SK-N-MC (cell line): ENCODE results near the gene DSCAM.

Experiments
- DNase-seq: peaks from one replicate; pipeline ENCODE4 v3.0.0-alpha.2; 2011; ENCODE audit warnings: low read depth, low spot score
- H3K27ac ChIP-seq: fragments of 200-600 bp; sonication (generic); 2 replicates; pipeline ENCODE4 v1.5.1; 2016; ENCODE audit warnings: mixed run types
- H3K36me3 ChIP-seq: fragments of 200-600 bp; sonication (generic); 2 replicates; pipeline ENCODE4 v1.6.1; 2017; ENCODE audit warnings: antibody characterized with exemption, low read length, mixed read lengths; ENCODE audit not compliant: insufficient read depth
- H3K4me3 ChIP-seq: fragments of 200-600 bp; sonication (generic); 2 replicates; pipeline ENCODE4 v1.5.1; 2016
- H3K9ac ChIP-seq: fragments of 200-600 bp; sonication (generic); 2 replicates; pipeline ENCODE4 v1.8.0; 2017; ENCODE audit warnings: mixed run types, mixed read lengths; ENCODE audit not compliant: insufficient read length
- H3K9me3 ChIP-seq: fragments of 200-600 bp; sonication (generic); 2 replicates; pipeline ENCODE4 v1.6.1; 2017; ENCODE audit warnings: low read depth, mild to moderate bottlenecking, antibody characterized with exemption, low read length, moderate library complexity, mixed read lengths
- EZH2 ChIP-seq: fragments of 200-600 bp; sonication (generic); IDR thresholded peaks from one replicate; pipeline ENCODE4 v1.6.1; 2017; ENCODE audit warnings: antibody characterized with exemption
- FOXP2 ChIP-seq: optimal IDR thresholded peaks from 2 replicates; pipeline ENCODE3; 2011; ENCODE audit warnings: mild to moderate bottlenecking, moderate library complexity; ENCODE audit not compliant: insufficient read depth; ENCODE audit errors: extremely low read length, control extremely low read depth
- POLR2AphosphoS5 ChIP-seq: IDR thresholded peaks from 2 replicates; pipeline ENCODE4 v1.6.1; 2012; ENCODE audit warnings: mild to moderate bottlenecking, low read depth, low read length, borderline replicate concordance

The DSCAM gene

GRCh38 chr21:40753756-40754155 lies 93.2 kb downstream of the DSCAM start:
- Histone ChIP-seq H3K9me3 (no peaks in the 10 kb centered on the region), H3K36me3 (no peaks in the 10 kb centered on the region), H3K4me3 (no peak overlapping the region), H3K27ac (no peak overlapping the region), H3K9ac (no peak overlapping the region)
- TF ChIP-seq EZH2 (no peak), FOXP2 (no peak), POLR2AphosphoS5 (no peak)
- no peak for DNase-seq

GRCh38 chr21:40752125-40752524 lies 94.8 kb downstream of the DSCAM start:
- TF ChIP-seq FOXP2 (no peak), EZH2 (no peak), POLR2AphosphoS5 (no peak)
- no peak overlapping the region for H3K4me3 ChIP-seq
- H3K9ac ChIP-seq = no peak overlapping the region
- H3K36me3 ChIP-seq = no peaks in the 10 kb centered on the region
- no peaks in the 10 kb centered on the region for H3K9me3 ChIP-seq
- H3K27ac ChIP-seq = no peak overlapping the region
- DNase-seq = no peak

- no peak overlapping the region for H3K9ac ChIP-seq
- no peaks in the 10 kb centered on the region for H3K9me3 ChIP-seq
- no peak for DNase-seq
- H3K27ac ChIP-seq = no peak overlapping the region
- H3K4me3 ChIP-seq = no peak overlapping the region
- no peaks in the 10 kb centered on the region for H3K36me3 ChIP-seq
- TF ChIP-seq POLR2AphosphoS5 (no peak), FOXP2 (no peak), EZH2 (no peak)
Measured at GRCh38 chr21:40751221-40751620, 95.7 kb downstream of the DSCAM start.

GRCh38 chr21:40736145-40736544 lies 110.8 kb downstream of the DSCAM start:
- Histone ChIP-seq H3K9me3 (no peaks in the 10 kb centered on the region), H3K36me3 (no peaks in the 10 kb centered on the region), H3K9ac (no peak overlapping the region), H3K27ac (no peak overlapping the region), H3K4me3 (no peak overlapping the region)
- DNase-seq = no peak
- no peak for TF ChIP-seq EZH2
- no peak for TF ChIP-seq FOXP2
- TF ChIP-seq POLR2AphosphoS5 = no peak

- Histone ChIP-seq H3K4me3 (no peak overlapping the region), H3K9ac (no peak overlapping the region), H3K27ac (no peak overlapping the region), H3K9me3 (no peaks in the 10 kb centered on the region), H3K36me3 (no peaks in the 10 kb centered on the region)
- DNase-seq = no peak
- TF ChIP-seq POLR2AphosphoS5 (no peak), EZH2 (no peak), FOXP2 (no peak)
Measured at GRCh38 chr21:40733024-40733397, 113.9 kb downstream of the DSCAM start.

GRCh38 chr21:40732253-40733023 lies 114.5 kb downstream of the DSCAM start:
- Histone ChIP-seq H3K9ac (no peak overlapping the region), H3K27ac (no peak overlapping the region), H3K4me3 (no peak overlapping the region), H3K36me3 (no peaks in the 10 kb centered on the region), H3K9me3 (no peaks in the 10 kb centered on the region)
- DNase-seq = no peak
- no peak for TF ChIP-seq EZH2
- TF ChIP-seq FOXP2 = no peak
- no peak for TF ChIP-seq POLR2AphosphoS5

GRCh38 chr21:40731206-40731605 lies 115.8 kb downstream of the DSCAM start:
- Histone ChIP-seq H3K27ac (no peak overlapping the region), H3K9me3 (no peaks in the 10 kb centered on the region), H3K9ac (no peak overlapping the region), H3K36me3 (no peaks in the 10 kb centered on the region), H3K4me3 (no peak overlapping the region)
- DNase-seq = no peak
- TF ChIP-seq EZH2 (no peak), FOXP2 (no peak), POLR2AphosphoS5 (no peak)

- no peak overlapping the region for H3K9ac ChIP-seq
- H3K4me3 ChIP-seq = no peak overlapping the region
- DNase-seq = no peak
- no peaks in the 10 kb centered on the region for H3K9me3 ChIP-seq
- no peaks in the 10 kb centered on the region for H3K36me3 ChIP-seq
- TF ChIP-seq EZH2 (no peak), FOXP2 (no peak), POLR2AphosphoS5 (no peak)
- peak overlapping the region; percentile 49; the same call in 1 of the 2 replicates for H3K27ac ChIP-seq
Measured at GRCh38 chr21:40730426-40730800, 116.5 kb downstream of the DSCAM start.
